B cell (primary cell): ENCODE data around the gene CRY2. TPM values are rescaled to one million over a fixed set of nuclear protein-coding genes. Genes with fewer than 3 reads are reported as not detected.

ENCODE experiments used
- ATAC-seq: fragments of 200-7000 bp; cut with Tn5 transposase; one replicate; pipeline ENCODE4 v1.10.0; 2021; ENCODE audit warnings: low read depth, mild to moderate bottlenecking, moderate number of reproducible peaks, moderate library complexity
- CTCF ChIA-PET: fragments of 350-600 bp; sonication (Branson Sonifier 250); formaldehyde crosslinking; loops from one replicate; lab custom pipeline; 2021; ENCODE audit warnings: antibody characterized with exemption, inconsistent platforms; lab: Charles Lee
- POLR2A ChIA-PET: fragments of 350-600 bp; sonication (Branson Sonifier 250); formaldehyde crosslinking; loops from one replicate; lab custom pipeline; 2021; ENCODE audit warnings: antibody characterized with exemption; lab: Charles Lee
- DNase-seq: peaks from one replicate; pipeline ENCODE4 v3.0.0; 2013
- H2AFZ ChIP-seq: 2 replicates; pipeline ENCODE4 v1.6.1; 2012; ENCODE audit warnings: mild to moderate bottlenecking, low read depth, low read length; ENCODE audit not compliant: insufficient read depth, poor library complexity, severe bottlenecking
- H3K27ac ChIP-seq, 2 donors: 1 replicate in 1 of 2; 2 replicates in 1 of 2; pipeline ENCODE4 v1.5.1; 2012 to 2013; ENCODE audit warnings: low read length in 2 of 2, mild to moderate bottlenecking in 2 of 2, moderate library complexity in 1 of 2
- H3K27me3 ChIP-seq, 4 experiments: fragments of 200-600 bp in 1 of 4; sonication (generic) in 1 of 4; replicated peaks in 1 of 4; 1 replicate in 2 of 4; 2 replicates in 2 of 4; pipeline versions ENCODE4 v1.6.1 to v1.7.0; 2013 to 2016; ENCODE audit warnings: low read length in 3 of 4, mild to moderate bottlenecking in 2 of 4, mixed read lengths in 1 of 4, moderate library complexity in 1 of 4; ENCODE audit not compliant: insufficient read depth in 4 of 4, control insufficient read depth in 3 of 4; ENCODE audit errors: control extremely low read depth in 1 of 4
- H3K36me3 ChIP-seq, 2 experiments: replicated peaks in 1 of 2; 1 replicate in 1 of 2; 2 replicates in 1 of 2; pipeline versions ENCODE4 v1.6.1 to v1.7.1; 2013; ENCODE audit warnings: low read length in 1 of 2; ENCODE audit not compliant: insufficient read depth in 2 of 2, control insufficient read depth in 1 of 2; ENCODE audit errors: control extremely low read depth in 1 of 2, extremely low read depth in 1 of 2
- H3K4me1 ChIP-seq, 2 donors: fragments of 200-600 bp in 1 of 2; sonication (generic) in 1 of 2; 1 replicate in 1 of 2; 2 replicates in 1 of 2; pipeline versions ENCODE4 v1.5.1 to v1.6.1; 2013 to 2017; ENCODE audit warnings: low read length in 2 of 2; ENCODE audit not compliant: control insufficient read depth in 2 of 2, insufficient read depth in 2 of 2
- H3K4me2 ChIP-seq: replicated peaks from 2 replicates; pipeline ENCODE3; 2012; ENCODE audit warnings: mild to moderate bottlenecking, low read depth, low read length; ENCODE audit not compliant: poor library complexity, severe bottlenecking
- H3K4me3 ChIP-seq, 5 experiments: fragments of 200-600 bp in 1 of 5; sonication (generic) in 1 of 5; 1 replicate in 3 of 5; 2 replicates in 2 of 5; pipeline versions ENCODE4 v1.5.1 to v1.7.0; 2011 to 2016; ENCODE audit warnings: low read length in 4 of 5, mild to moderate bottlenecking in 4 of 5, low read depth in 2 of 5, control low read depth in 1 of 5, moderate library complexity in 1 of 5; ENCODE audit not compliant: insufficient read depth in 1 of 5; ENCODE audit errors: control extremely low read depth in 1 of 5, extremely low read depth in 1 of 5
- H3K79me2 ChIP-seq: fragments of 200-600 bp; sonication (generic); one replicate; pipeline ENCODE4 v1.6.0; 2016; ENCODE audit warnings: low read length; ENCODE audit not compliant: control insufficient read depth, insufficient read depth
- H3K9ac ChIP-seq: fragments of 200-600 bp; sonication (generic); 2 replicates; pipeline ENCODE4 v1.6.1; 2017; ENCODE audit warnings: mild to moderate bottlenecking, low read length, moderate library complexity
- H3K9me3 ChIP-seq, 3 donors: one replicate each; pipeline versions ENCODE4 v1.6.1 to v1.7.1; 2013; ENCODE audit warnings: low read length in 2 of 3; ENCODE audit not compliant: control insufficient read depth in 2 of 3, insufficient read depth in 1 of 3; ENCODE audit errors: control extremely low read depth in 1 of 3
- H4K20me1 ChIP-seq: 2 replicates; pipeline ENCODE4 v1.6.0; 2012; ENCODE audit warnings: mild to moderate bottlenecking, low read length; ENCODE audit not compliant: insufficient read depth, control insufficient read depth, poor library complexity, severe bottlenecking
- H3K27ac Mint-ChIP-seq: one replicate; pipeline ENCODE4 v1.8.0; 2021; ENCODE audit warnings: mixed read lengths
- H3K27me3 Mint-ChIP-seq: one replicate; pipeline ENCODE4 v1.8.0; 2021; ENCODE audit warnings: mixed read lengths
- H3K4me1 Mint-ChIP-seq: one replicate; pipeline ENCODE4 v1.8.0; 2021; ENCODE audit warnings: mixed read lengths
- H3K4me3 Mint-ChIP-seq: one replicate; pipeline ENCODE4 v1.8.0; 2021; ENCODE audit warnings: mixed read lengths
- H3K9me3 Mint-ChIP-seq: one replicate; pipeline ENCODE4 v1.8.0; 2022; ENCODE audit warnings: mixed read lengths; ENCODE audit not compliant: insufficient read depth
- CTCF ChIP-seq: fragments of 200-600 bp; IDR thresholded peaks from one replicate; pipeline ENCODE4 v1.8.0; 2022; ENCODE audit warnings: antibody characterized with exemption, mild to moderate bottlenecking
- EZH2 ChIP-seq: IDR thresholded peaks from 2 replicates; pipeline ENCODE4 v1.6.1; 2012; ENCODE audit warnings: borderline replicate concordance, low read depth, mild to moderate bottlenecking, moderate library complexity, low read length; ENCODE audit not compliant: insufficient read depth, poor library complexity, severe bottlenecking
- WGBS: methylation state at CpG from one replicate; pipeline ENCODE4 v1.1.5; 2013; ENCODE audit warnings: missing lambda C conversion rate; ENCODE audit not compliant: insufficient coverage; 5-methylcytosine and 5-hydroxymethylcytosine counted together
- intact Hi-C: fragments of 100-400 bp; cut with micrococcal nuclease; formaldehyde crosslinking; loops from one replicate; pipeline ENCODE4 v1.10.0; 2022
- polyA plus RNA-seq: library from polyadenylated mRNA; depleted of rRNA; stranded (reverse); fragments of >200 nt; gene quantifications from 2 replicates; pipeline ENCODE4 v1.2.3, GENCODE V29; 2012
- total RNA-seq, 2 donors: library from RNA; stranded (reverse); fragments of 120-200 nt in 1 of 2; gene quantifications; 1 replicate in 1 of 2; 2 replicates in 1 of 2; pipeline versions ENCODE4 v1.2.3 to v1.2.4, GENCODE V29; 2013 to 2022

The CRY2 gene
- total and polyA plus RNA-seq, 2 donors (not counting 1 experiment from before 2014, with no cell fraction given), result 20.4 to 65.1 TPM

- ChIA-PET POLR2A (no interaction called here), CTCF (interaction anchor here (0.8 to 3.2 kb wide), 5 partner anchors 31 to 440 kb away, joined by 3 to 11 read pairs (median 8); partner anchors contain the start of genes CRY2 and PEX16)
- H2AFZ ChIP-seq, result no peak overlapping the region
- Mint-ChIP-seq H3K4me1 (peaks cover 26% of the 10 kb centered on the region), H3K27ac (peak overlapping the region; percentile 60), H3K27me3 (no peaks in the 10 kb centered on the region), H3K9me3 (no peaks in the 10 kb centered on the region), H3K4me3 (peak overlapping the region; percentile 55)
- H3K36me3 ChIP-seq, result no peaks in the 10 kb centered on the region
- no peaks in the 10 kb centered on the region for H3K27me3 ChIP-seq
- DNase-seq (no peak), ATAC-seq (no peak)
- H4K20me1 ChIP-seq, result peaks cover 2% of the 10 kb centered on the region
- H3K9me3 ChIP-seq, result peaks cover 0 to 7% (median 0%) of the 10 kb centered on the region in 3 donors
- no peak overlapping the region for H3K9ac ChIP-seq
- WGBS, result 100% methylated on average over 3 of the region's 10 CpGs
- no peak overlapping the region for H3K4me3 ChIP-seq
- H3K27ac ChIP-seq, result no peak overlapping the region
- peaks cover 24 to 31% of the 10 kb centered on the region in 2 donors for H3K4me1 ChIP-seq
- intact Hi-C loops, result no loop called here
- no peak overlapping the region for H3K4me2 ChIP-seq
- peaks cover 25% of the 10 kb centered on the region for H3K79me2 ChIP-seq
- TF ChIP-seq EZH2 (no peak), CTCF (no peak)
Observed at GRCh38 chr11:45802531-45803317, 44.6 kb upstream of the CRY2 start.
